ENCODE measurements around the gene KCTD16.

DNA sequence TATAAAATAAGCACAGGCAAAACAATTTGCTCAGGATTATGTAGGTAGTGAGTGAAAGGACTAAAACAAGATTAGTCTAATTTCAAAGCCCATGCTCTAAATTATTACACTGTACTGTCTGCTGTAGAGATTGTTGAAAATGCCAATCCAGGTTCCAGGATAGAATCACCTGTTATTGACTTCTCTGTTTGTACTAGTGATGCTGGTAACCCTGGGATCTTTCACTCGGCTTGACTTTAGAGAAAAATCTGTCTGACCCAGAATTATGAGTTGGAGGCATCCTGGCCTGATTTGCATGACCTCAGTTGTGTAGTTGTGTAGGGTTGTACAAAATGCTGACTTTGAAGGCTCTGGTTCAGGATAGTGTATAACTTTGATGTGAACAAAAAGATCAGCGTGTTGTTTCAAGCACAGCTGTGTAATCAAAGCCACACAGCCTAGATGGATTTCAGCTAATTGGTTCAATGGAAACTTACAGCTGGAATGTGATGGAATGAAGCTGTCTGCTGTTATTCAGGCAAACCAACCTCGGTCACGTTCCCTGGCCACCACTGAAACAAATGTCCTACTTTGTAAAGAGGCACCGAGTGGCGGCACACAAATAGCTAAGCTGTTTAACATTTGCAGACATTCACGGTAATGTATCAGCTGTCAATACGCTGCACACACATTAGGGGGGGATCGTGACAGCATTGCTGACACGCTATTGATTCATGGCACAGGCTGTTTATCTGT lies 340.3 kb downstream of the KCTD16 start:
- TF ChIP-seq, protein P1, sequence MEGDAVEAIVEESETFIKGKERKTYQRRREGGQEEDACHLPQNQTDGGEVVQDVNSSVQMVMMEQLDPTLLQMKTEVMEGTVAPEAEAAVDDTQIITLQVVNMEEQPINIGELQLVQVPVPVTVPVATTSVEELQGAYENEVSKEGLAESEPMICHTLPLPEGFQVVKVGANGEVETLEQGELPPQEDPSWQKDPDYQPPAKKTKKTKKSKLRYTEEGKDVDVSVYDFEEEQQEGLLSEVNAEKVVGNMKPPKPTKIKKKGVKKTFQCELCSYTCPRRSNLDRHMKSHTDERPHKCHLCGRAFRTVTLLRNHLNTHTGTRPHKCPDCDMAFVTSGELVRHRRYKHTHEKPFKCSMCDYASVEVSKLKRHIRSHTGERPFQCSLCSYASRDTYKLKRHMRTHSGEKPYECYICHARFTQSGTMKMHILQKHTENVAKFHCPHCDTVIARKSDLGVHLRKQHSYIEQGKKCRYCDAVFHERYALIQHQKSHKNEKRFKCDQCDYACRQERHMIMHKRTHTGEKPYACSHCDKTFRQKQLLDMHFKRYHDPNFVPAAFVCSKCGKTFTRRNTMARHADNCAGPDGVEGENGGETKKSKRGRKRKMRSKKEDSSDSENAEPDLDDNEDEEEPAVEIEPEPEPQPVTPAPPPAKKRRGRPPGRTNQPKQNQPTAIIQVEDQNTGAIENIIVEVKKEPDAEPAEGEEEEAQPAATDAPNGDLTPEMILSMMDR (conservative IDR thresholded peaks at IDR 0.05; ENCODE audit: low read depth in 2 of 2): no peak
- TF ChIP-seq EZH2 (IDR thresholded peaks at IDR 0.05; ENCODE audit: low read depth, unreplicated experiment) (no peak), POLR2AphosphoS5 (IDR thresholded peaks at IDR 0.05; ENCODE audit: low read depth) (no peak), EZH2phosphoT487 (IDR thresholded peaks at IDR 0.05; ENCODE audit: unreplicated experiment) (no peak), CREB1 (CRISPR knock-in tag; IDR thresholded peaks at IDR 0.05; ENCODE audit: low read depth) (no peak), NANOG (IDR thresholded peaks at IDR 0.05; ENCODE audit: borderline replicate concordance) (no peak), JUNB (IDR thresholded peaks at IDR 0.05; ENCODE audit: unreplicated experiment) (no peak)
- TF ChIP-seq, protein P2, sequence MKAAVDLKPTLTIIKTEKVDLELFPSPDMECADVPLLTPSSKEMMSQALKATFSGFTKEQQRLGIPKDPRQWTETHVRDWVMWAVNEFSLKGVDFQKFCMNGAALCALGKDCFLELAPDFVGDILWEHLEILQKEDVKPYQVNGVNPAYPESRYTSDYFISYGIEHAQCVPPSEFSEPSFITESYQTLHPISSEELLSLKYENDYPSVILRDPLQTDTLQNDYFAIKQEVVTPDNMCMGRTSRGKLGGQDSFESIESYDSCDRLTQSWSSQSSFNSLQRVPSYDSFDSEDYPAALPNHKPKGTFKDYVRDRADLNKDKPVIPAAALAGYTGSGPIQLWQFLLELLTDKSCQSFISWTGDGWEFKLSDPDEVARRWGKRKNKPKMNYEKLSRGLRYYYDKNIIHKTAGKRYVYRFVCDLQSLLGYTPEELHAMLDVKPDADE (IDR thresholded peaks at IDR 0.05): no peak
- TF ChIP-seq, protein P3, sequence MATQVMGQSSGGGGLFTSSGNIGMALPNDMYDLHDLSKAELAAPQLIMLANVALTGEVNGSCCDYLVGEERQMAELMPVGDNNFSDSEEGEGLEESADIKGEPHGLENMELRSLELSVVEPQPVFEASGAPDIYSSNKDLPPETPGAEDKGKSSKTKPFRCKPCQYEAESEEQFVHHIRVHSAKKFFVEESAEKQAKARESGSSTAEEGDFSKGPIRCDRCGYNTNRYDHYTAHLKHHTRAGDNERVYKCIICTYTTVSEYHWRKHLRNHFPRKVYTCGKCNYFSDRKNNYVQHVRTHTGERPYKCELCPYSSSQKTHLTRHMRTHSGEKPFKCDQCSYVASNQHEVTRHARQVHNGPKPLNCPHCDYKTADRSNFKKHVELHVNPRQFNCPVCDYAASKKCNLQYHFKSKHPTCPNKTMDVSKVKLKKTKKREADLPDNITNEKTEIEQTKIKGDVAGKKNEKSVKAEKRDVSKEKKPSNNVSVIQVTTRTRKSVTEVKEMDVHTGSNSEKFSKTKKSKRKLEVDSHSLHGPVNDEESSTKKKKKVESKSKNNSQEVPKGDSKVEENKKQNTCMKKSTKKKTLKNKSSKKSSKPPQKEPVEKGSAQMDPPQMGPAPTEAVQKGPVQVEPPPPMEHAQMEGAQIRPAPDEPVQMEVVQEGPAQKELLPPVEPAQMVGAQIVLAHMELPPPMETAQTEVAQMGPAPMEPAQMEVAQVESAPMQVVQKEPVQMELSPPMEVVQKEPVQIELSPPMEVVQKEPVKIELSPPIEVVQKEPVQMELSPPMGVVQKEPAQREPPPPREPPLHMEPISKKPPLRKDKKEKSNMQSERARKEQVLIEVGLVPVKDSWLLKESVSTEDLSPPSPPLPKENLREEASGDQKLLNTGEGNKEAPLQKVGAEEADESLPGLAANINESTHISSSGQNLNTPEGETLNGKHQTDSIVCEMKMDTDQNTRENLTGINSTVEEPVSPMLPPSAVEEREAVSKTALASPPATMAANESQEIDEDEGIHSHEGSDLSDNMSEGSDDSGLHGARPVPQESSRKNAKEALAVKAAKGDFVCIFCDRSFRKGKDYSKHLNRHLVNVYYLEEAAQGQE (IDR thresholded peaks at IDR 0.05; ENCODE audit: unreplicated experiment): no peak
